DND-41 (cell line): ENCODE measurements around the gene SLC30A5.

Experiments used
- ATAC-seq: fragments of 200-7000 bp; cut with Tn5 transposase; 3 replicates; pipeline ENCODE4 v1.9.1; 2021; ENCODE audit warnings: low read depth; ENCODE audit not compliant: insufficient read depth
- DNase-seq: peaks from one replicate; pipeline ENCODE4 v3.0.0-alpha.2; 2020
- H2AFZ ChIP-seq: 2 replicates; pipeline ENCODE4 v1.6.0; 2012; ENCODE audit warnings: low read depth, low read length
- H3K27ac ChIP-seq: 2 replicates; pipeline ENCODE4 v1.5.1; 2012; ENCODE audit warnings: low read length, inconsistent platforms
- H3K27me3 ChIP-seq: fragments of 200-600 bp; sonication (generic); 2 replicates; pipeline ENCODE4 v1.6.0; 2012; ENCODE audit warnings: low read length, mild to moderate bottlenecking, inconsistent platforms; ENCODE audit not compliant: insufficient read depth, poor library complexity
- H3K36me3 ChIP-seq: 2 replicates; pipeline ENCODE4 v1.5.1; 2012; ENCODE audit warnings: low read length, inconsistent platforms; ENCODE audit not compliant: insufficient read depth
- H3K4me1 ChIP-seq: 2 replicates; pipeline ENCODE4 v1.5.1; 2012; ENCODE audit warnings: mild to moderate bottlenecking, low read length; ENCODE audit not compliant: insufficient read depth
- H3K4me2 ChIP-seq: 2 replicates; pipeline ENCODE4 v1.6.0; 2012; ENCODE audit warnings: mild to moderate bottlenecking, moderate library complexity, low read length, inconsistent platforms; ENCODE audit not compliant: insufficient read depth
- H3K4me3 ChIP-seq, 2 experiments: fragments of 200-600 bp in 1 of 2; shearing (Covaris generic) in 1 of 2; 2 replicates each; pipeline ENCODE4 v1.5.1; 2012 to 2016; ENCODE audit warnings: inconsistent platforms in 2 of 2, low read length in 2 of 2, mild to moderate bottlenecking in 2 of 2, low read depth in 1 of 2, moderate library complexity in 1 of 2
- H3K79me2 ChIP-seq: 2 replicates; pipeline ENCODE4 v1.6.0; 2012; ENCODE audit warnings: low read length, inconsistent platforms; ENCODE audit not compliant: insufficient read depth
- H3K9ac ChIP-seq: 2 replicates; pipeline ENCODE4 v1.6.0; 2012; ENCODE audit warnings: low read depth, mild to moderate bottlenecking, inconsistent platforms, low read length, moderate library complexity
- H3K9me3 ChIP-seq: 2 replicates; pipeline ENCODE4 v1.5.1; 2012; ENCODE audit warnings: low read length, moderate library complexity, mild to moderate bottlenecking, inconsistent platforms; ENCODE audit not compliant: insufficient read depth, severe bottlenecking
- H4K20me1 ChIP-seq: 2 replicates; pipeline ENCODE4 v1.6.0; 2012; ENCODE audit warnings: low read length; ENCODE audit not compliant: insufficient read depth
- CTCF ChIP-seq: IDR thresholded peaks from 2 replicates; pipeline ENCODE4 v1.5.1; 2012; ENCODE audit warnings: borderline replicate concordance, low read length, moderate library complexity, mild to moderate bottlenecking; ENCODE audit not compliant: poor library complexity, severe bottlenecking; ENCODE audit errors: extremely low read depth
- EZH2 ChIP-seq: IDR thresholded peaks from 3 replicates; pipeline ENCODE4 v1.6.1; 2012; ENCODE audit warnings: borderline replicate concordance, low read depth, mild to moderate bottlenecking, moderate library complexity, low read length, inconsistent platforms; ENCODE audit not compliant: severe bottlenecking

The SLC30A5 gene

GRCh38 chr5:69148981-69149675 lies 55.3 kb downstream of the SLC30A5 start:
- DNase-seq (no peak), ATAC-seq (no peak)
- Histone ChIP-seq H3K27ac (no peak overlapping the region), H4K20me1 (no peaks in the 10 kb centered on the region), H3K4me2 (no peak overlapping the region), H3K9me3 (no peaks in the 10 kb centered on the region), H3K27me3 (no peaks in the 10 kb centered on the region), H3K9ac (no peak overlapping the region), H3K36me3 (no peaks in the 10 kb centered on the region), H3K79me2 (no peaks in the 10 kb centered on the region), H2AFZ (no peak overlapping the region), H3K4me1 (no peaks in the 10 kb centered on the region), H3K4me3 (no peak overlapping the region)
- TF ChIP-seq EZH2, result no peak
- TF ChIP-seq CTCF, result no peak

- H3K27me3 ChIP-seq, result no peaks in the 10 kb centered on the region
- no peak overlapping the region for H3K9ac ChIP-seq
- no peak overlapping the region for H3K27ac ChIP-seq
- H2AFZ ChIP-seq, result no peak overlapping the region
- DNase-seq (no peak), ATAC-seq (no peak)
- no peaks in the 10 kb centered on the region for H4K20me1 ChIP-seq
- no peak overlapping the region for H3K4me2 ChIP-seq
- no peaks in the 10 kb centered on the region for H3K36me3 ChIP-seq
- TF ChIP-seq EZH2, result no peak
- TF ChIP-seq CTCF, result no peak
- H3K9me3 ChIP-seq, result no peaks in the 10 kb centered on the region
- no peaks in the 10 kb centered on the region for H3K79me2 ChIP-seq
- H3K4me1 ChIP-seq, result no peaks in the 10 kb centered on the region
- no peak overlapping the region for H3K4me3 ChIP-seq
Measured at GRCh38 chr5:69149676-69150010, 55.8 kb downstream of the SLC30A5 start.

- DNase-seq, result no peak
- TF ChIP-seq CTCF, result no peak
- TF ChIP-seq EZH2, result no peak
Measured at GRCh38 chr5:69152731-69153130, 58.9 kb downstream of the SLC30A5 start.

More at GRCh38 chr5:69152731-69153130, 58.9 kb downstream of the SLC30A5 start:
- ATAC-seq, result no peak
- no peaks in the 10 kb centered on the region for H3K9me3 ChIP-seq
- no peaks in the 10 kb centered on the region for H4K20me1 ChIP-seq
- H3K4me2 ChIP-seq, result no peak overlapping the region
- H3K4me1 ChIP-seq, result no peaks in the 10 kb centered on the region
- H3K9ac ChIP-seq, result no peak overlapping the region
- H3K79me2 ChIP-seq, result no peaks in the 10 kb centered on the region
- H2AFZ ChIP-seq, result no peak overlapping the region
- H3K27me3 ChIP-seq, result no peaks in the 10 kb centered on the region
- no peak overlapping the region for H3K27ac ChIP-seq
- H3K4me3 ChIP-seq, result no peak overlapping the region
- no peaks in the 10 kb centered on the region for H3K36me3 ChIP-seq
